Measurements from ENCODE around the gene PIGU. TPM values are rescaled to one million over a fixed set of nuclear protein-coding genes. Genes with fewer than 3 reads are reported as not detected.
A peak's percentile ranks its signal among the peaks of the same experiment; 100 is the strongest.

PIGU gene
- polyA plus RNA-seq, 1 of the 3 experiments (the other 2 are of a cell fraction) = 40.3 TPM

GRCh38 chr20:34706302-34706875 is 29.5 kb upstream of the PIGU start:
- Histone ChIP-seq H3K4me2 (0 out of 2 replicates have a peak overlapping the region, but pooled peaks have one; percentile 89), H3K36me3 (replicated peaks in 1 of 2; ENCODE audit: control insufficient read depth in 1 of 2, insufficient read depth in 2 of 2, low read length in 1 of 2) (peaks cover 2 to 4% of the 10 kb centered on the region in 2 experiments), H3F3A (replicated peaks; ENCODE audit: insufficient read depth) (peaks cover 17% of the 10 kb centered on the region), H3K9me3 (no peaks in the 10 kb centered on the region), H3K79me2 (ENCODE audit: insufficient read depth) (no peaks in the 10 kb centered on the region), H2AFZ (ENCODE audit: low read depth) (no peak overlapping the region), H4K20me1 (ENCODE audit: insufficient read depth) (peaks cover 11% of the 10 kb centered on the region; the same call in 1 of the 2 replicates), H3K9ac (no peak overlapping the region), H3K27me3 (ENCODE audit: insufficient read depth) (no peaks in the 10 kb centered on the region), H3K9me2 (no peaks in the 10 kb centered on the region), H3K4me1 (ENCODE audit: control insufficient read depth in 1 of 2, insufficient read depth in 2 of 2, low read depth in 1 of 2, low read length in 1 of 2) (peaks cover 8 to 29% of the 10 kb centered on the region in 2 experiments; a peak in 3 of 4 replicates), H3K27ac (ENCODE audit: low read depth in 2 of 2, low read length in 1 of 2) (no peak overlapping the region), H3K4me3 (ENCODE audit: low read depth in 2 of 2, low read length in 1 of 2) (no peak overlapping the region)
- DNase-seq = no peak
- ChIA-PET POLR2A (no interaction called here), CTCF (interaction anchor here (0.5 to 1.7 kb wide), 9 partner anchors 13 to 1478 kb away, joined by 3 to 8 read pairs (median 4); no protein-coding TSS in a partner anchor)
- WGBS (ENCODE audit: low lambda C conversion rate) = 93% methylated on average over 1 of the region's 1 CpG
- TF ChIP-seq USF1 (IDR thresholded peaks at IDR 0.05; ENCODE audit: borderline replicate concordance, low read depth) = no peak
- no peak for TF ChIP-seq FOXM1 (IDR thresholded peaks at IDR 0.05; ENCODE audit: low read depth)

- TF ChIP-seq POLR2AphosphoS5 (IDR thresholded peaks at IDR 0.05; ENCODE audit: low read depth, low read length) (no peak), CTCF (IDR thresholded peaks at IDR 0.05) (peak; percentile 23; the same call in 1 of the 2 replicates)
- peak overlapping the region; percentile 86 to 94; a peak in 3 of 4 replicates for H3K27ac ChIP-seq (ENCODE audit: low read depth in 2 of 2, low read length in 1 of 2)
- peak overlapping the region; percentile 98; the same call in 1 of the 2 replicates for H3K9ac ChIP-seq
These were observed 28.8 kb upstream of the PIGU start for GRCh38 chr20:34705397-34706301.

More at GRCh38 chr20:34705397-34706301, 28.8 kb upstream of the PIGU start:
- Histone ChIP-seq H3K9me3 (no peaks in the 10 kb centered on the region), H3K36me3 (replicated peaks in 1 of 2; ENCODE audit: control insufficient read depth in 1 of 2, insufficient read depth in 2 of 2, low read length in 1 of 2) (peaks cover 0 to 4% of the 10 kb centered on the region in 2 experiments), H3F3A (replicated peaks; ENCODE audit: insufficient read depth) (peaks cover 17% of the 10 kb centered on the region), H3K4me2 (peak overlapping the region; percentile 89), H3K4me3 (ENCODE audit: low read depth in 2 of 2, low read length in 1 of 2) (peak overlapping the region; percentile 84 to 92; a peak in 3 of 4 replicates), H4K20me1 (ENCODE audit: insufficient read depth) (peaks cover 3% of the 10 kb centered on the region; the same call in 1 of the 2 replicates), H2AFZ (ENCODE audit: low read depth) (no peak overlapping the region), H3K4me1 (ENCODE audit: control insufficient read depth in 1 of 2, insufficient read depth in 2 of 2, low read depth in 1 of 2, low read length in 1 of 2) (peaks cover 8 to 27% of the 10 kb centered on the region in 2 experiments; a peak in 3 of 4 replicates), H3K27me3 (ENCODE audit: insufficient read depth) (no peaks in the 10 kb centered on the region), H3K79me2 (ENCODE audit: insufficient read depth) (no peaks in the 10 kb centered on the region), H3K9me2 (no peaks in the 10 kb centered on the region)
- ChIA-PET CTCF (interaction anchor here (0.6 to 1.7 kb wide), 12 partner anchors 9 to 393 kb away, joined by 3 to 8 read pairs (median 4); partner anchors contain the start of gene MAP1LC3A), POLR2A (no interaction called here)
- DNase-seq = no peak
- 65% methylated on average over 6 of the region's 6 CpGs for WGBS (ENCODE audit: low lambda C conversion rate)
